ENCODE measurements around the gene TEX28. TPM values are rescaled to one million over a fixed set of nuclear protein-coding genes. Genes with fewer than 3 reads are reported as not detected.
"Not testable (repeated sequence)": the region's sequence is repeated elsewhere in the genome, so short reads cannot be mapped to it uniquely, and the experiment has no call there.

Gene TEX28
- total RNA-seq, 1 experiment from 2014 or later: not detected

- H3K27ac ChIP-seq (ENCODE audit: low read depth, low read length): no peak overlapping the region
- no peaks in the 10 kb centered on the region for H3K36me3 ChIP-seq (ENCODE audit: control insufficient read depth in 1 of 2, insufficient read depth in 2 of 2, low read length in 2 of 2)
- no peak overlapping the region for H3K4me3 ChIP-seq (replicated peaks in 1 of 2; ENCODE audit: low read depth in 1 of 2, low read length in 2 of 2)
- RAD21 ChIA-PET (ENCODE audit: low non-redundant PET in 1 of 2, low total read pairs in 2 of 2, uncharacterized antibody in 2 of 2, unreplicated experiment in 2 of 2): no interaction called here
- CTCF ChIA-PET: no interaction called here
- H4K20me1 ChIP-seq (ENCODE audit: insufficient read depth): no peaks in the 10 kb centered on the region
- no TSS peak for BruUV-seq (replicated peaks)
- POLR2A ChIA-PET: no interaction called here
- no peak for ATAC-seq
- TF ChIP-seq ZBTB33 (IDR thresholded peaks at IDR 0.05; ENCODE audit: extremely low read depth, insufficient replicate concordance, low read length) (no peak), RAD21 (IDR thresholded peaks at IDR 0.05; ENCODE audit: low read depth) (no peak), SRF (IDR thresholded peaks at IDR 0.05; ENCODE audit: low read depth) (no peak), MAX (IDR thresholded peaks at IDR 0.05) (no peak), POLR2AphosphoS5 (IDR thresholded peaks at IDR 0.05; ENCODE audit: low read depth, low read length) (no peak), SP1 (IDR thresholded peaks at IDR 0.05; ENCODE audit: low read depth) (no peak), TCF7L2 (IDR thresholded peaks at IDR 0.05; ENCODE audit: borderline replicate concordance, extremely low read depth, insufficient read depth, insufficient read length) (no peak), FOSL1 (IDR thresholded peaks at IDR 0.05; ENCODE audit: low read depth) (no peak), SIN3A (IDR thresholded peaks at IDR 0.05; ENCODE audit: low read depth) (no peak), EZH2 (IDR thresholded peaks at IDR 0.05) (no peak), CEBPB (IDR thresholded peaks at IDR 0.05; ENCODE audit: low read depth) (no peak), ELF1 (IDR thresholded peaks at IDR 0.05; ENCODE audit: borderline replicate concordance, low read depth) (no peak), CTCF (IDR thresholded peaks at IDR 0.05 in 2 of 3, conservative IDR thresholded peaks at IDR 0.05 in 1 of 3; ENCODE audit: borderline replicate concordance in 1 of 3, insufficient read depth in 1 of 3, low read depth in 2 of 3, low read length in 2 of 3) (no peak), EZH2phosphoT487 (IDR thresholded peaks at IDR 0.05; ENCODE audit: borderline replicate concordance) (no peak), POLR2A (IDR thresholded peaks at IDR 0.05; ENCODE audit: borderline replicate concordance, extremely low read depth, insufficient read depth, insufficient read length) (no peak), YY1 (IDR thresholded peaks at IDR 0.05; ENCODE audit: extremely low read depth, insufficient replicate concordance, low read depth, low read length) (no peak), ATF3 (IDR thresholded peaks at IDR 0.05) (no peak)
- no peaks in the 10 kb centered on the region for H3K9me2 ChIP-seq (ENCODE audit: insufficient read depth)
- DNase-seq (ENCODE audit: low read depth, low spot score): no peak
- H3K9ac ChIP-seq (ENCODE audit: low read length): no peak overlapping the region
- no peaks in the 10 kb centered on the region for H3K9me3 ChIP-seq (ENCODE audit: control insufficient read depth in 1 of 2, insufficient read depth in 1 of 2, low read depth in 1 of 2, low read length in 2 of 2)
- intact Hi-C loops (cut with micrococcal nuclease): no loop called here
- H2AFZ ChIP-seq (ENCODE audit: low read depth, low read length, poor library complexity, severe bottlenecking): no peak overlapping the region
- no peaks in the 10 kb centered on the region for H3K27me3 ChIP-seq (ENCODE audit: insufficient read depth, low read length)
- no peaks in the 10 kb centered on the region for H3K79me2 ChIP-seq (ENCODE audit: insufficient read depth, low read length)
- H3K4me2 ChIP-seq (ENCODE audit: low read length): no peak overlapping the region
- 0 out of 4 replicates have a peak, but pooled peaks cover 0 to under 1% of the 10 kb centered on the region in 2 experiments for H3K4me1 ChIP-seq (ENCODE audit: control insufficient read depth in 1 of 2, insufficient read depth in 2 of 2, low read length in 2 of 2)
These were observed 8.6 kb upstream of the TEX28 start for GRCh38 chrX:154303476-154303875.

- H3K9me2 ChIP-seq (ENCODE audit: insufficient read depth); POLR2A ChIA-PET; H3K27ac ChIP-seq (ENCODE audit: low read depth, low read length); CTCF ChIA-PET; DNase-seq (ENCODE audit: low read depth, low spot score); RAD21 ChIA-PET (ENCODE audit: low non-redundant PET in 1 of 2, low total read pairs in 2 of 2, uncharacterized antibody in 2 of 2, unreplicated experiment in 2 of 2); ATAC-seq; H3K9ac ChIP-seq (ENCODE audit: low read length); H4K20me1 ChIP-seq (ENCODE audit: insufficient read depth); H3K4me1 ChIP-seq (ENCODE audit: control insufficient read depth in 1 of 2, insufficient read depth in 2 of 2, low read length in 2 of 2); H3K27me3 ChIP-seq (ENCODE audit: insufficient read depth, low read length); H3K4me3 ChIP-seq (replicated peaks in 1 of 2; ENCODE audit: low read depth in 1 of 2, low read length in 2 of 2); H3K79me2 ChIP-seq (ENCODE audit: insufficient read depth, low read length); H3K36me3 ChIP-seq (ENCODE audit: control insufficient read depth in 1 of 2, insufficient read depth in 2 of 2, low read length in 2 of 2); intact Hi-C loops (cut with micrococcal nuclease); H3K9me3 ChIP-seq (ENCODE audit: control insufficient read depth in 1 of 2, insufficient read depth in 1 of 2, low read depth in 1 of 2, low read length in 2 of 2); BruUV-seq (replicated peaks); H2AFZ ChIP-seq (ENCODE audit: low read depth, low read length, poor library complexity, severe bottlenecking); H3K4me2 ChIP-seq (ENCODE audit: low read length): not testable (repeated sequence)
These were observed 8.1 kb upstream of the TEX28 start for GRCh38 chrX:154302998-154303397.

All from HCT116 (cell line).